ENCODE results near the gene PREX1.

GRCh38 chr20:48841196-48841874 lies 13.5 kb upstream of the PREX1 start:
- TF ChIP-seq CTCF (IDR thresholded peaks at IDR 0.05; ENCODE audit: low read depth, low read length), result no peak
- TF ChIP-seq POLR2A (IDR thresholded peaks at IDR 0.05; ENCODE audit: extremely low read depth, insufficient read length), result no peak
- no peak for TF ChIP-seq MYC (IDR thresholded peaks at IDR 0.05; ENCODE audit: low read depth, low read length)
- TF ChIP-seq MAX (IDR thresholded peaks at IDR 0.05; ENCODE audit: low read depth, low read length), result no peak
